HepG2 (cell line): Measurements from ENCODE around the gene PTGR3. TPM values are rescaled to one million over a fixed set of nuclear protein-coding genes. Genes with fewer than 3 reads are reported as not detected.

ENCODE experiments used
- ATAC-seq: fragments of 200-7000 bp; cut with Tn5 transposase; 3 replicates; pipeline ENCODE4 v1.9.1; 2020; ENCODE audit warnings: mild to moderate bottlenecking, moderate library complexity
- BruUV-seq: library from RNA; stranded (reverse); fragments of 400-500 nt; replicated peaks from 2 replicates; lab custom pipeline; 2021; lab: Mats Ljungman, UMichigan
- CTCF ChIA-PET: fragments of 300-600 bp; formaldehyde crosslinking; extraction: SDS; loops from one replicate; lab custom pipeline; 2021; ENCODE audit warnings: low total read pairs, inconsistent platforms, low intra/inter-chr PET ratio; lab: Yijun Ruan, JAX
- POLR2A ChIA-PET: fragments of 350-600 bp; sonication (Branson Sonifier 250); formaldehyde crosslinking; loops from one replicate; lab custom pipeline; 2020; ENCODE audit warnings: antibody characterized with exemption, inconsistent platforms; lab: Yijun Ruan, JAX
- DNase-seq: peaks from one replicate; pipeline ENCODE4 v3.0.0-alpha.2; 2015; ENCODE audit warnings: low spot score
- FAIRE-seq: peaks from 3 replicates; lab custom pipeline; 2011; peaks lifted over from hg19 to GRCh38; lab: Jason Lieb, UNC
- H2AFZ ChIP-seq: one replicate; pipeline ENCODE4 v1.6.1; 2011; ENCODE audit warnings: low read length, inconsistent platforms
- H3K27ac ChIP-seq: fragments of 300-600 bp; 3 replicates; pipeline ENCODE4 v1.8.0; 2011; ENCODE audit warnings: mixed run types, mild to moderate bottlenecking, mixed read lengths, low read length, inconsistent platforms; ENCODE audit not compliant: insufficient read depth; ENCODE audit errors: extremely low read length
- H3K27me3 ChIP-seq, 2 experiments: fragments of 200-600 bp in 1 of 2; 2 replicates in 1 of 2; 3 replicates in 1 of 2; pipeline versions ENCODE4 v1.6.0 to v1.8.0; 2011; ENCODE audit warnings: low read length in 2 of 2, mild to moderate bottlenecking in 2 of 2, moderate library complexity in 2 of 2, inconsistent platforms in 1 of 2; ENCODE audit not compliant: insufficient read depth in 2 of 2, control insufficient read depth in 1 of 2
- H3K36me3 ChIP-seq, 2 experiments: fragments of 200-600 bp in 1 of 2; replicated peaks in 1 of 2; 2 replicates in 1 of 2; 3 replicates in 1 of 2; pipeline versions ENCODE4 v1.5.1 to v1.8.0; 2011; ENCODE audit warnings: low read length in 2 of 2, inconsistent platforms in 1 of 2; ENCODE audit not compliant: insufficient read depth in 2 of 2, control insufficient read depth in 1 of 2
- H3K4me1 ChIP-seq: 2 replicates; pipeline ENCODE4 v1.5.1; 2012; ENCODE audit warnings: low read length, inconsistent platforms; ENCODE audit not compliant: insufficient read depth
- H3K4me2 ChIP-seq: 2 replicates; pipeline ENCODE4 v1.6.0; 2011; ENCODE audit warnings: low read depth, low read length, inconsistent platforms
- H3K4me3 ChIP-seq, 3 experiments: fragments of 200-600 bp in 1 of 3; sonication (generic), shearing (Covaris generic) in 1 of 3; replicated peaks in 1 of 3; 2 replicates each; pipeline ENCODE4 v1.5.1; 2011 to 2016; ENCODE audit warnings: low read length in 3 of 3, inconsistent platforms in 2 of 3, low read depth in 2 of 3, mild to moderate bottlenecking in 2 of 3, control low read depth in 1 of 3, mixed read lengths in 1 of 3; ENCODE audit not compliant: insufficient read depth in 1 of 3
- H3K79me2 ChIP-seq: one replicate; pipeline ENCODE4 v1.6.1; 2011; ENCODE audit warnings: low read length, inconsistent platforms; ENCODE audit not compliant: insufficient read depth
- H3K9ac ChIP-seq: 2 replicates; pipeline ENCODE4 v1.6.0; 2011; ENCODE audit warnings: mild to moderate bottlenecking, low read depth, low read length, inconsistent platforms; ENCODE audit not compliant: insufficient read depth
- H3K9me3 ChIP-seq: 2 replicates; pipeline ENCODE4 v1.5.1; 2012; ENCODE audit warnings: mild to moderate bottlenecking, low read length
- H4K20me1 ChIP-seq: 2 replicates; pipeline ENCODE4 v1.6.0; 2011; ENCODE audit warnings: inconsistent platforms, mild to moderate bottlenecking, low read length, moderate library complexity; ENCODE audit not compliant: insufficient read depth
- CBX2 ChIP-seq, 2 experiments: fragments of 200-600 bp in 1 of 2; sonication (generic); formaldehyde crosslinking in 1 of 2; IDR thresholded peaks; 2 replicates each; pipeline versions ENCODE4 v1.7.0 to v1.8.1; 2018 to 2022; ENCODE audit warnings: low read depth in 2 of 2, low read length in 1 of 2, mild to moderate bottlenecking in 1 of 2, missing genetic modification reagents in 1 of 2
- TFAP4 ChIP-seq: sonication (generic); IDR thresholded peaks from 2 replicates; pipeline ENCODE4 v1.6.1; 2016; ENCODE audit warnings: low read depth, borderline replicate concordance
- THAP8 ChIP-seq: sonication (generic); formaldehyde crosslinking; IDR thresholded peaks from 2 replicates; pipeline ENCODE4 v1.5.1; 2020; ENCODE audit warnings: missing genetic modification reagents, mild to moderate bottlenecking, borderline replicate concordance
- ZBTB37 ChIP-seq: sonication (generic); formaldehyde crosslinking; IDR thresholded peaks from 2 replicates; pipeline ENCODE4 v1.4.0; 2020; ENCODE audit warnings: mild to moderate bottlenecking, missing genetic modification reagents
- ZNF180 ChIP-seq: sonication (generic); formaldehyde crosslinking; IDR thresholded peaks from 2 replicates; pipeline ENCODE4 v1.4.0; 2020; ENCODE audit warnings: low read depth, missing genetic modification reagents, borderline replicate concordance
- ZNF687 ChIP-seq: sonication (generic); formaldehyde crosslinking; IDR thresholded peaks from 2 replicates; pipeline ENCODE4 v1.5.1; 2020; ENCODE audit warnings: mild to moderate bottlenecking, missing genetic modification reagents, moderate library complexity
- WGBS: methylation state at CpG from one replicate; pipeline ENCODE4 v1.1.6; 2017; ENCODE audit warnings: low lambda C conversion rate; 5-methylcytosine and 5-hydroxymethylcytosine counted together
- in situ Hi-C: cut with HindIII; loops from 2 replicates; pipeline ENCODE4 v1.10.0; 2017; ENCODE audit warnings: low pct_unique_long_range_greater_than_20kb; ENCODE audit not compliant: extremely low pct_ligation_motif_present
- intact Hi-C: fragments of 100-400 bp; cut with micrococcal nuclease; formaldehyde crosslinking; loops from one replicate; pipeline ENCODE4 v1.10.0; 2022; ENCODE audit not compliant: unreplicated experiment
- polyA plus RNA-seq, 8 experiments: library from polyadenylated mRNA; depleted of rRNA in 3 of 8; stranded (reverse) in 7 of 8; unstranded in 1 of 8; fragments of >200 nt; fragmentation: Illumina TruSeq in 4 of 8; extraction: Trizol in 4 of 8; gene quantifications; 2 replicates each; pipeline versions ENCODE4 v1.2.1 to v1.2.3, GENCODE V29; 2011 to 2016; ENCODE audit warnings: low read depth in 4 of 8, missing spikeins in 1 of 8, mixed read lengths in 1 of 8; ENCODE audit not compliant: insufficient read depth in 1 of 8
- total RNA-seq, 5 experiments: library from RNA; depleted of rRNA; stranded (reverse); fragments of >200 nt; fragmentation: Illumina TruSeq; extraction: Trizol; gene quantifications; 2 replicates each; pipeline ENCODE4 v1.2.3, GENCODE V29; 2016; ENCODE audit warnings: low read depth in 1 of 5

Gene PTGR3
- total and polyA plus RNA-seq, 2 of the 13 experiments (the other 11 are each of a cell fraction or from before 2014, with no cell fraction given): 11.5 to 25.3 TPM

GRCh38 chr18:75160364-75160763, 48.6 kb downstream of the PTGR3 start:
- in situ Hi-C loops: loop anchor here (25.0 kb wide), 1 partner anchor 327 kb away; no protein-coding TSS in a partner anchor
- Histone ChIP-seq H3K27me3 (peaks cover 0 to 19% of the 10 kb centered on the region in 2 experiments; a peak in 4 of 5 replicates), H3K9ac (no peak overlapping the region), H3K4me1 (peaks cover 13% of the 10 kb centered on the region), H4K20me1 (no peaks in the 10 kb centered on the region), H3K36me3 (no peaks in the 10 kb centered on the region), H3K27ac (no peak overlapping the region), H3K4me3 (peak overlapping the region in 2 of 3 experiments; percentile 12 to 80; a peak in 4 of 6 replicates), H3K79me2 (no peaks in the 10 kb centered on the region), H2AFZ (no peak overlapping the region), H3K9me3 (no peaks in the 10 kb centered on the region), H3K4me2 (peak overlapping the region; percentile 87)
- ChIA-PET CTCF (no interaction called here), POLR2A (no interaction called here)
- intact Hi-C loops: loop anchor here (2.0 to 5.0 kb wide), 3 partner anchors 47 to 318 kb away; partner anchors contain the start of gene PTGR3
- ATAC-seq (peak; percentile 25; the same call in 1 of the 3 replicates), DNase-seq (no peak), FAIRE-seq (no peak)
- no TSS peak for BruUV-seq
- TF ChIP-seq ZNF687 (CRISPR knock-in tag) (peak; percentile 14; the same call in 1 of the 2 replicates), ZBTB37 (no peak), CBX2 (IDR thresholded peaks at IDR 0.05; ENCODE audit: low read depth, low read length) (0 out of 2 replicates have a peak, but pooled peaks have one; percentile 5), CBX2 (CRISPR knock-in tag; IDR thresholded peaks at IDR 0.05; ENCODE audit: low read depth) (no peak), TFAP4 (no peak), ZNF180 (CRISPR knock-in tag) (no peak), THAP8 (CRISPR knock-in tag) (no peak)
- 29% methylated on average over 13 of the region's 13 CpGs for WGBS
